Left ventricle myocardium superior (tissue), 1 donor: ENCODE results near the gene WWOX. TPM values are rescaled to one million over a fixed set of nuclear protein-coding genes. Genes with fewer than 3 reads are reported as not detected.

Experiments
- ATAC-seq: fragments of 200-7000 bp; cut with Tn5 transposase; one replicate; pipeline ENCODE4 v1.9.1; 2020; ENCODE audit warnings: mild to moderate bottlenecking, moderate library complexity
- DNase-seq: peaks from one replicate; pipeline ENCODE4 v3.0.0-alpha.2; 2020
- intact Hi-C: fragments of 100-400 bp; cut with micrococcal nuclease; formaldehyde crosslinking; loops from one replicate; pipeline ENCODE4 v1.11.0; 2022
- total RNA-seq: library from RNA; stranded (reverse); fragmentation: NEBNext Ultra II Directional; extraction: Animal tissue kit (Norgen Biotek cat#: 25700); gene quantifications from one replicate; pipeline ENCODE4 v1.2.1, GENCODE V29; 2021
- donor health status: DM: no; HTN: yes; CAD: no; lungs with severe emphysema.

WWOX gene
- total RNA-seq, 1 donor from 2014 or later: 12.8 TPM

DNA sequence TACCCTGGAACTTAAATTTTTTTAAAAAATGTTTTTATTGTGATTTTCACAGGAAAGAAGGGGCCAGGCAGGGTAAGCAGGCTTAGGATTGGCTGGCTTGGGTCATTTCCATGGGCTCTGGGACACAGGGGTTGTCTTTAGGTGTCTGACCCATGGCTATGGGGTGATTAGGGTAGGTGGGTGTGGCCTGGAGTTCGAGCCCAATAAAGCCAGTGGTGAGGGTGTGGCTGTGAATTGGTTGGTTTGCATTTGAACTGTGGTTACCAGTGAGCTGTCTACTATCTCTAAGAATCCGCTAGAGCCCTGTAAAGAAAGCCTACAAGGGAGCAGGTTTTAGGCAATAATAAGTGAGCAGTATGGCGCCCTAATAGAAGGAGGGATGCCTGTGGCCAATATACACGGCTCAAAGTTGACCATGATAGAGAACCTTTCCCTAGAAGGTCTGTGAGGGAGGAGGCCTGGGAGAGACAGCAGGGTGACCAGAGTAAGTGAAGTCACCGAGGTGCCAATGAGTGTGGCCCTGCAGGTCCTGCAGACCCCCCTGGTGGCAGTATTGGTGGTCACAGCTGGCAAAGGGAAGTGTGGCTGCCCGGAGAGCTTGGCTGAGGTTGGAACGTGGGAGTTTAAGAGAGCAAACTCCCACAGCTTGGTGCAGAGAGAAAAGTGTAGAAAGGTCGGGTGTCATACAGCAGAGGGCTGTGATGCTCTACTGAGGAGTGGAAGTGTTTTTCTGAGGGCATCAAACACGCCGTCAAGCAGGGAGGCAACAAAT lies 454.0 kb downstream of the WWOX start:
- intact Hi-C loops: no loop called here
- ATAC-seq (no peak), DNase-seq (no peak)

DNA sequence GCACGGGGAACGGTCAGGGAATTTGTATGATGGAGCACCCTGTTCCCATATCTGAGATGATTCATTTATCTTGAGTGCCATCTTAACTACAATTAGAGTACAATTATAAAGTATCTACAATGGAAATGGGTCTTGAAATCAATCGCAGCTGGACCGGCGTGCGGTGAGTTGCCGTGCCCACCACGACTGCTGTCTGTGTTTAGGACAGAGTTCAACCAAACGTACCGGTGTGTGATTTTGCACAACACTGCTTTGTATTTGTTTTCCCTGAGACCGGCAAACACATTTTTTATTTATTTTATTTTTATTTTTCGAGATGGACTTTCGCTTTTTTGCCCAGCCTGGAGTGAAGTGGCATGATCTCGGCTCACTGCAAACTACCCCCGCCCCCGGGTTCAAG lies 457.0 kb downstream of the WWOX start:
- ATAC-seq (no peak), DNase-seq (no peak)
- intact Hi-C loops: no loop called here

- DNase-seq (no peak), ATAC-seq (no peak)
- intact Hi-C loops: no loop called here
Measured at GRCh38 chr16:78560997-78561396, 461.5 kb downstream of the WWOX start.

DNA sequence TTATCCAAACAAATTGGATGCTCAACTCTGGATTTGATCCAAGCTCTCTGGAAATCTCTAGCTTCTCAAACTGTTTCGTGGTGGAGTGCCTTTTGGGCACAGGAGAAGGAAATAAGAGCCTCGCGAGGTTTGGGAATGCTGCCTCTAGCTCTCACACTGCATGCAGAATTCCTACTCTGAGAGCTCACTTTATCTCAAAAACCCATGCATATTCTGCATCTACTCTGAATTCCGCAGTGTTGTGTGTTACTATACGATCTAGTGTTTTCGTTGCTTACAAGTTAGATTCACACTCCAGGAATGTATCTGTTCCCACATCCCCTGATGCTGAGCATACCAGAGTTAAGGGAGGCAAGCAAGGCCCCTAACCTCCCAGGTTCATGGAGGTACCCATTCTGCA lies 462.7 kb downstream of the WWOX start:
- DNase-seq (no peak), ATAC-seq (no peak)
- intact Hi-C loops: no loop called here

DNA sequence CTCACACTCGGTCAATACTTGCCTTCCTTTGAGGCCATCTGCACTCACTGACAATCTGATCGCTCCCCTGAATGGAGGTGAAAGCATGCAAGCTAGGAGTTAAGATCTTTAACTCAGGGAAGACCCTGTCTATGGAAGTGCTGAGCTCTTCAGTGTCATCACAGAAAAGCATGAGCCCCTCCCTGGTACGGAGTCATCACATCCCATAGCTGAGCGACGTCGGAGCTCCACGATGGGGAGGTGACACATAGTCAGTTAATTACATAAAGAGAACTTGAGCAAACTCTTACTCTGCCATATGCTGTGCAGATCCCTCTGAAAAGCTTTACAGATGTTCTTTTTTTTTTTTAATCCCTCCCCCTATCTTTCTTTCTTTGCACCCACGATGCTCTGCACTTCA lies 463.2 kb downstream of the WWOX start:
- no peak for DNase-seq
- intact Hi-C loops: no loop called here
- no peak for ATAC-seq

- intact Hi-C loops: no loop called here
- peak; percentile 64 for ATAC-seq
- no peak for DNase-seq
Measured at GRCh38 chr16:78563905-78564304, 464.5 kb downstream of the WWOX start.

DNA sequence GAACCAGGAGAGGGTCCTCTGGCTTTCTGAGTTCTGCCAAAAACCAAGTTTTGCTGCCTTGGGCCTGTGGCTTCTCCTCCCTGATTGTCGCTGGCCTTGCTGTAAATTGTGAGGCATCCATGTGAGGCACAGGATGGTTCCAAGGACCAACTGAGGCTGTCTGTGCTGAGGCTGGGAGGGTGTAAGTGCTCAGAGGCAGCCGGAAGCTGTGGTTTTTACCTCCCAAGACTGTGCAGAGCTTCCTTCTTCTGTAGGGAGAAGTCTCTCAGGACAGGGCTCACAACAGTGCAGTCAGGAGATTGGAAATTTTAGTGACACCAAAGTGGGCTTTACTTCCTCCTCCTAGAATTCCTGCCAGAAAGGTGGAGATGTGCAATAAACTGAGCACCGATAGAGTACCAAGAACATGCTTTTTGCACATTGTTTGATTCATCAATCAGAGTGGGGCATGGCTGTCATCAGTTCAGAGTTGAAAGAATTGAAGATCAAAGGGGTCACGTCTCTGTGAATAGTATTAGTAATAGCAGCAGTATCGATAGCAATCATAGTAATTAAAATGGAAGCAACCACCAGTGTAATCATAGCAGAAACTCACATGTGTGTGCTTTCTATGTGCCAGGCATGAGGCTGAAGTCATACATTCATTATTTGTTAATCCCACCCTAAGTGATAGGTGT lies 467.1 kb downstream of the WWOX start:
- DNase-seq: no peak
- intact Hi-C loops: no loop called here
- no peak for ATAC-seq

GRCh38 chr16:78570399-78571141 lies 471.1 kb downstream of the WWOX start:
- no peak for DNase-seq
- intact Hi-C loops: no loop called here
- no peak for ATAC-seq

DNA sequence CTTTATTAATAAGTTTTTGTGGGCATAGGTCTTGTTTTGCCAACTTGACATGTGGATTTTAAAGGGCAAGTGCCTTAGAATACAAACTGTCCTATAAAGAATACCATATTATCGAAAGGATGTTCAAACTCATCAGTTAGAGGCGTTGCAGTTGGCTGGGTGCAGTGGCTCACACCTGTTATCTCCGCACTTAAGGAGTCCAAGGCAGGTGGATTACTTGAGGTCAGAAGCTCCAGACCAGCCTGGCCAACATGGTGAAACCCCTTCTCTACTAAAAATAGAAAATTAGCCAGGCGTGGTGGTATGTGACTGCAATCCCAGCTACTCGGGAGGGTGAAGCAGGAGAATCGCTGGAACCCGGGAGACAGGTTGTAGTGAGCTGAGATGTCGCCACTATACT lies 472.0 kb downstream of the WWOX start:
- intact Hi-C loops: no loop called here
- ATAC-seq: no peak
- no peak for DNase-seq

GRCh38 chr16:78571898-78572358 lies 472.5 kb downstream of the WWOX start:
- DNase-seq: no peak
- intact Hi-C loops: no loop called here
- ATAC-seq: no peak

DNA sequence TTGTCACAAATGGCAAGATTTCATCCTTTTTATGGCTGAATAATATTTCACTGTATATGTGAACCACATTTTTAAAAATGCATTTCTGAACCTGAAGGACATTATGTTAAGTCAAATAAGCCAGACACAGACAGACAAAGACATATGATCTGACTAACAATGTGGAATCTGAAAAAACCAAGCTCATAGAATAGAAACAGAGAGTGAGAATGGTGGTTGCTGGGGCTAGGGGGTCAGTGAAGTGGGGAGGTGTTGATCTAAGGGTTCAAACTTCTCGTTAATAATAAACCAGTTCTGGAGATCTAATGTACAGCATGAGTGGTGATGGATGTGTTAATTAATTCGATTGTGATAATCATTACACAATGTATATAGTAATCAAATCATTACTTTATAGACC lies 475.1 kb downstream of the WWOX start:
- no peak for ATAC-seq
- intact Hi-C loops: no loop called here
- DNase-seq: no peak

DNA sequence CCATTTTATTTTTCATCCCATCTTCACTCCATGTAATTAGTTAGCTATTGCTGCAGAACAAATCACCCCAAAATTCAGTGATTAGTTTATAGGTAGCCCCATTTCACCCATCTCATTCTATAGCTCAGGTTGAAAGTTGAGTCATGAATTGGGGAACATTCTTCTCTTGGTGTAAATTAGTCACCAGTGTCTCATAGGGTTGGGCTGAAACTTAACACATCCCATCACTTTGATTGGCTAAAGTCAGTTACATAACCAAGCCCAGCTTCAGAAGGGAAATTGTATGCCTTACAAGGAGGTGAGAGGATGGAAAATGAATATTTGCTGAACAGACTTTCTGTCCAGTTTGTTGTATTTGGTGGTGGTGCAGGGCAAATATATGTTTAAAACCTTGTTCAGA lies 477.5 kb downstream of the WWOX start:
- DNase-seq (no peak), ATAC-seq (no peak)
- intact Hi-C loops: no loop called here

- intact Hi-C loops: no loop called here
- DNase-seq (no peak), ATAC-seq (no peak)
Measured at GRCh38 chr16:78577630-78578029, 478.2 kb downstream of the WWOX start.

DNA sequence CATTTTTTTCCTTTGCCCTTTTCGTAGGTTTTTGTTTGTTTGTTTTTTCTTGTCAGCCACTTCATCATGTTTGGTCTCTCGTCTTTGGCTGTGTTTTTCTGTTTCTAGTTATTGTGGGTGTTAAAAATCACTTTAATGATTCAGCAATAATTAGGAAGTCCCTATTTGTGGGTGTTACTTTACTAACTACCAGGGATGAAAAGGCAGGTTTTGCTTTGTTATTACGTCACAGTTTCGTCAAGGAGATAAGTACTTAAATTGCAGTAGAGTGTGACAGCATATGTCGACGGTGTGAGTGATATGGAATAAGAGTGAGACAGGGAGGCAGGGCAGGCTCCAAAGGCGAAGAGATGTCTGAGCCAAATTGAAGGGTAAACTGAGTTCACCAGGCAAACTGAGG lies 479.6 kb downstream of the WWOX start:
- DNase-seq (no peak), ATAC-seq (no peak)
- intact Hi-C loops: no loop called here

DNA sequence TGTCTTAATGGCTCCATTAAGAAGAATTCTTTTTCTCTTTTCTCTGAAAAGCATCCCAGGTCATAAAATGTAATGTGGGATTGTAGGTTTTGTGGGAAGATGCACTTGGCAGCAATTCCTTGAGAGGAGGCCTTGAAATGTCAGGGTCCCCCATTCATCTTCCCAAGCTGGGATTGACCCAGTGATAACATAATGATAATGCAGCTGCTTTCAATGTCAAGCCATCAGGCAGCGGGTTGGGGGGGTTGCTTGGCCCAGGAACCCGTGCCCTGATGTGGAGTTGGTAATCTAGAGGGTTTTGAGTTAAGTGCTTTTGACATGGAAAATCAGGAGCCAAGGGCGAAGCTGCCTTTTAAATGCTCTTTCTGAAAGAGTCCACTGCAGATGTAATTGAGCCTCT lies 484.0 kb downstream of the WWOX start:
- no peak for ATAC-seq
- intact Hi-C loops: no loop called here
- no peak for DNase-seq

GRCh38 chr16:78584213-78584860 lies 484.9 kb downstream of the WWOX start:
- no peak for DNase-seq
- peak; percentile 64 for ATAC-seq
- intact Hi-C loops: no loop called here

DNA sequence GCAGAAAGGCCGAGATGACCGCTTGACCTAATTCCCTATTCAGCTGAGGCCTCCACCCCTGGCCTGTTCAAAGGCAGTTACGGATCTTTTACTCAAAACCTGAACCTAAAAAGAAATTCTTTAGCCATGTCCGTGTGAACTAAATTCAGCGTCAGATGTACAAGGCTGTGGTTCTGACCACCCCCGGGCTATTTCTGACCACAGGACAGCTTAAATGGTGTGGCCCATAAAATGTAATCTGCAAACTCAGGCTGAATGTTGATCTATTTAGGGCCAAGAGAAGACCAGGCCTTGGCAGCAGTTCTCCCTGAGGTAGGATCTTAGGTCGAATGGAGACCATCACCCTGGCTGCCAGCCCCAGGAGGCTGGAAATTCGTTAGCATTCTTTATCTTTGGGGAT lies 485.5 kb downstream of the WWOX start:
- intact Hi-C loops: no loop called here
- ATAC-seq (no peak), DNase-seq (no peak)

DNA sequence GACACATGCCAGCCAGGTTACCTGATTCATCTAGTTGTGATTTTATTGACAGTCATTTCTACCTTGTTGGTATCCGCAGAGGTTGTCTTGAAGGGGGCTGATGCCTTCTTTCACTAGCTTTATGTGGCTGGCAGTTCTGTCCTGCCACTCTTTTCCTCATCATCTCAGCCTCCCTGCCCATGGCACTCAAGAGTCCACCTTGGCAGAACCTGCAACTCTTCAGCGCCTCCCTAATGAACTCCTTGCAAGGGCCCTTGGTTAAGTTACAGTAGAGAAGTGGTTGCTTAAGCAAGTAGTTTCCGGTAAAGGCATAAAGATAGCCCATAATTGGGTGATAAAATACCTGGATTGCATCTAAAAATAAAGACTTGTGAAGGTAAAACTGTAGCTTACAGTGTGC lies 489.9 kb downstream of the WWOX start:
- intact Hi-C loops: no loop called here
- no peak for ATAC-seq
- no peak for DNase-seq

GRCh38 chr16:78591682-78592103 lies 492.2 kb downstream of the WWOX start:
- ATAC-seq (peak; percentile 89), DNase-seq (no peak)
- intact Hi-C loops: no loop called here

GRCh38 chr16:78592111-78592510 lies 492.7 kb downstream of the WWOX start:
- DNase-seq (no peak), ATAC-seq (no peak)
- intact Hi-C loops: no loop called here
